Loucy (cell line): ENCODE data around the gene CISTR.

Experiments used
- H2AFZ ChIP-seq: fragments of 200-600 bp; sonication (generic); 2 replicates; pipeline ENCODE4 v1.6.0; 2016; ENCODE audit warnings: antibody characterized with exemption, mild to moderate bottlenecking, low read length, moderate library complexity
- H3F3A ChIP-seq: fragments of 200-600 bp; 2 replicates; pipeline ENCODE4 v1.6.0; 2016; ENCODE audit warnings: antibody characterized with exemption, low read depth, mild to moderate bottlenecking
- H3K27me3 ChIP-seq: fragments of 200-600 bp; sonication (generic); 2 replicates; pipeline ENCODE4 v1.6.1; 2014; ENCODE audit warnings: low read length, mild to moderate bottlenecking; ENCODE audit not compliant: insufficient read depth, poor library complexity, severe bottlenecking
- H3K36me3 ChIP-seq: fragments of 200-600 bp; sonication (generic); 2 replicates; pipeline ENCODE4 v1.6.1; 2016; ENCODE audit warnings: low read length; ENCODE audit not compliant: insufficient read depth
- H3K4me1 ChIP-seq: fragments of 200-600 bp; sonication (generic); 2 replicates; pipeline ENCODE4 v1.5.1; 2014; ENCODE audit warnings: low read length, mild to moderate bottlenecking; ENCODE audit not compliant: insufficient read depth, poor library complexity, severe bottlenecking
- H3K4me2 ChIP-seq: fragments of 200-600 bp; sonication (generic); 2 replicates; pipeline ENCODE4 v1.6.0; 2014; ENCODE audit warnings: antibody characterized with exemption, low read length, low read depth, mild to moderate bottlenecking; ENCODE audit not compliant: poor library complexity, severe bottlenecking
- H3K4me3 ChIP-seq: fragments of 200-600 bp; sonication (generic); 2 replicates; pipeline ENCODE4 v1.5.1; 2014; ENCODE audit warnings: low read length, mild to moderate bottlenecking, mixed read lengths; ENCODE audit not compliant: poor library complexity, severe bottlenecking
- H3K79me2 ChIP-seq: fragments of 200-600 bp; sonication (generic); 2 replicates; pipeline ENCODE4 v1.6.1; 2014; ENCODE audit warnings: low read length; ENCODE audit not compliant: insufficient read depth
- H3K9ac ChIP-seq: fragments of 200-600 bp; sonication (generic); 2 replicates; pipeline ENCODE4 v1.6.0; 2014; ENCODE audit warnings: mild to moderate bottlenecking, low read depth, low read length, moderate library complexity; ENCODE audit not compliant: poor library complexity, severe bottlenecking
- H3K9me2 ChIP-seq: fragments of 200-600 bp; sonication (generic); replicated peaks from 2 replicates; pipeline ENCODE4 v1.6.1; 2016; ENCODE audit warnings: low read depth, low read length, mixed read lengths
- H3K9me3 ChIP-seq: fragments of 200-600 bp; sonication (generic); 2 replicates; pipeline ENCODE4 v1.6.1; 2014; ENCODE audit warnings: mild to moderate bottlenecking, antibody characterized with exemption, low read length, low read depth; ENCODE audit not compliant: insufficient read depth
- H4K20me1 ChIP-seq: fragments of 200-600 bp; sonication (generic); 2 replicates; pipeline ENCODE4 v1.6.0; 2014; ENCODE audit warnings: antibody characterized with exemption, low read length, mild to moderate bottlenecking; ENCODE audit not compliant: insufficient read depth, poor library complexity, severe bottlenecking
- EZH2phosphoT487 ChIP-seq: fragments of 200-600 bp; IDR thresholded peaks from 2 replicates; pipeline ENCODE4 v1.6.1; 2018; ENCODE audit warnings: antibody characterized with exemption, mild to moderate bottlenecking, moderate library complexity, borderline replicate concordance
- TF ChIP-seq, protein P1 (sequence below): fragments of 200-600 bp; sonication (generic); conservative IDR thresholded peaks from 2 replicates; pipeline ENCODE4 v1.5.1; 2014; ENCODE audit warnings: mild to moderate bottlenecking, antibody characterized with exemption, low read length

The CISTR gene

GRCh38 chr12:53793221-53793620, 41.4 kb upstream of the CISTR start:
- Histone ChIP-seq H3K4me3 (no peak overlapping the region), H3K9me2 (no peaks in the 10 kb centered on the region), H2AFZ (no peak overlapping the region), H3K27me3 (no peaks in the 10 kb centered on the region), H3F3A (no peaks in the 10 kb centered on the region), H4K20me1 (no peaks in the 10 kb centered on the region), H3K9me3 (no peaks in the 10 kb centered on the region), H3K4me1 (peaks cover 7% of the 10 kb centered on the region), H3K79me2 (no peaks in the 10 kb centered on the region), H3K9ac (no peak overlapping the region), H3K36me3 (no peaks in the 10 kb centered on the region), H3K4me2 (no peak overlapping the region)
- TF ChIP-seq, protein P1, sequence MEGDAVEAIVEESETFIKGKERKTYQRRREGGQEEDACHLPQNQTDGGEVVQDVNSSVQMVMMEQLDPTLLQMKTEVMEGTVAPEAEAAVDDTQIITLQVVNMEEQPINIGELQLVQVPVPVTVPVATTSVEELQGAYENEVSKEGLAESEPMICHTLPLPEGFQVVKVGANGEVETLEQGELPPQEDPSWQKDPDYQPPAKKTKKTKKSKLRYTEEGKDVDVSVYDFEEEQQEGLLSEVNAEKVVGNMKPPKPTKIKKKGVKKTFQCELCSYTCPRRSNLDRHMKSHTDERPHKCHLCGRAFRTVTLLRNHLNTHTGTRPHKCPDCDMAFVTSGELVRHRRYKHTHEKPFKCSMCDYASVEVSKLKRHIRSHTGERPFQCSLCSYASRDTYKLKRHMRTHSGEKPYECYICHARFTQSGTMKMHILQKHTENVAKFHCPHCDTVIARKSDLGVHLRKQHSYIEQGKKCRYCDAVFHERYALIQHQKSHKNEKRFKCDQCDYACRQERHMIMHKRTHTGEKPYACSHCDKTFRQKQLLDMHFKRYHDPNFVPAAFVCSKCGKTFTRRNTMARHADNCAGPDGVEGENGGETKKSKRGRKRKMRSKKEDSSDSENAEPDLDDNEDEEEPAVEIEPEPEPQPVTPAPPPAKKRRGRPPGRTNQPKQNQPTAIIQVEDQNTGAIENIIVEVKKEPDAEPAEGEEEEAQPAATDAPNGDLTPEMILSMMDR: no peak
- no peak for TF ChIP-seq EZH2phosphoT487

GRCh38 chr12:53791735-53792326, 40.1 kb upstream of the CISTR start:
- no peak overlapping the region for H3K4me2 ChIP-seq
- H3K9ac ChIP-seq: no peak overlapping the region
- H4K20me1 ChIP-seq: no peaks in the 10 kb centered on the region
- peaks cover 7% of the 10 kb centered on the region for H3K4me1 ChIP-seq
- no peaks in the 10 kb centered on the region for H3K27me3 ChIP-seq
- H3K9me3 ChIP-seq: no peaks in the 10 kb centered on the region
- H3F3A ChIP-seq: no peaks in the 10 kb centered on the region
- H2AFZ ChIP-seq: 0 out of 2 replicates have a peak overlapping the region, but pooled peaks have one; percentile 8
- no peaks in the 10 kb centered on the region for H3K79me2 ChIP-seq
- TF ChIP-seq EZH2phosphoT487: no peak
- TF ChIP-seq, protein P1: peak; percentile 84
- no peaks in the 10 kb centered on the region for H3K36me3 ChIP-seq
- no peaks in the 10 kb centered on the region for H3K9me2 ChIP-seq
- no peak overlapping the region for H3K4me3 ChIP-seq

- Histone ChIP-seq H3K27me3 (no peaks in the 10 kb centered on the region), H3K4me1 (peaks cover 7% of the 10 kb centered on the region), H4K20me1 (no peaks in the 10 kb centered on the region), H3K4me2 (no peak overlapping the region), H3F3A (no peaks in the 10 kb centered on the region), H3K9me3 (no peaks in the 10 kb centered on the region), H3K9me2 (no peaks in the 10 kb centered on the region), H3K79me2 (no peaks in the 10 kb centered on the region), H3K36me3 (no peaks in the 10 kb centered on the region), H3K9ac (no peak overlapping the region), H3K4me3 (no peak overlapping the region), H2AFZ (no peak overlapping the region)
- TF ChIP-seq, protein P1: no peak
- no peak for TF ChIP-seq EZH2phosphoT487
Measured at GRCh38 chr12:53789570-53789969, 37.8 kb upstream of the CISTR start.
